MCF 10A (cell line): ENCODE data around the gene FAM222A. TPM values are rescaled to one million over a fixed set of nuclear protein-coding genes. Genes with fewer than 3 reads are reported as not detected.

Source experiments
- BruUV-seq: library from RNA; stranded (reverse); fragments of 400-500 nt; replicated peaks from 2 replicates; lab custom pipeline; 2021; lab: Mats Ljungman, UMichigan
- CTCF ChIA-PET: fragments of 300-600 bp; sonication (Branson Sonifier 250); formaldehyde crosslinking; extraction: SDS; loops from one replicate; lab custom pipeline; 2021; ENCODE audit warnings: antibody characterized with exemption, inconsistent platforms; lab: Yijun Ruan, JAX
- POLR2A ChIA-PET: fragments of 300-600, 350-650 bp; sonication (Branson Sonifier 250); formaldehyde crosslinking; extraction: SDS; loops from one replicate; lab custom pipeline; 2020; ENCODE audit warnings: antibody characterized with exemption, inconsistent platforms; lab: Yijun Ruan, JAX
- DNase-seq: peaks from one replicate; pipeline ENCODE4 v3.0.0-alpha.2; 2018; ENCODE audit not compliant: unreplicated experiment
- H3K27ac Mint-ChIP-seq: one replicate; pipeline ENCODE4 v1.8.0; 2022; ENCODE audit warnings: mild to moderate bottlenecking, low read depth, mixed read lengths; ENCODE audit not compliant: unreplicated experiment
- H3K27me3 Mint-ChIP-seq: one replicate; pipeline ENCODE4 v1.8.0; 2022; ENCODE audit warnings: mixed read lengths; ENCODE audit not compliant: insufficient read depth, unreplicated experiment
- H3K36me3 Mint-ChIP-seq: one replicate; pipeline ENCODE4 v1.8.0; 2022; ENCODE audit warnings: mild to moderate bottlenecking, moderate library complexity, mixed read lengths; ENCODE audit not compliant: insufficient read depth, unreplicated experiment
- H3K4me1 Mint-ChIP-seq: one replicate; pipeline ENCODE4 v1.8.0; 2022; ENCODE audit warnings: mixed read lengths; ENCODE audit not compliant: insufficient read depth, unreplicated experiment
- H3K4me3 Mint-ChIP-seq: one replicate; pipeline ENCODE4 v1.8.0; 2022; ENCODE audit warnings: mild to moderate bottlenecking, moderate library complexity, mixed read lengths; ENCODE audit not compliant: unreplicated experiment
- H3K9me3 Mint-ChIP-seq: one replicate; pipeline ENCODE4 v1.8.0; 2022; ENCODE audit warnings: mixed read lengths; ENCODE audit not compliant: unreplicated experiment
- CTCF ChIP-seq: fragments of 200-600 bp; IDR thresholded peaks from one replicate; pipeline ENCODE4 v1.8.0; 2022; ENCODE audit warnings: antibody characterized with exemption, mild to moderate bottlenecking; ENCODE audit not compliant: unreplicated experiment
- intact Hi-C: fragments of 100-400 bp; cut with micrococcal nuclease; formaldehyde crosslinking; loops from 2 replicates; pipeline ENCODE4 v1.14.1; 2022
- total RNA-seq: library from RNA; stranded (reverse); gene quantifications from 2 replicates; pipeline ENCODE4 v1.2.3, GENCODE V29; 2022

The FAM222A gene
- total RNA-seq, 1 experiment from 2014 or later, result 0.19 TPM

DNA sequence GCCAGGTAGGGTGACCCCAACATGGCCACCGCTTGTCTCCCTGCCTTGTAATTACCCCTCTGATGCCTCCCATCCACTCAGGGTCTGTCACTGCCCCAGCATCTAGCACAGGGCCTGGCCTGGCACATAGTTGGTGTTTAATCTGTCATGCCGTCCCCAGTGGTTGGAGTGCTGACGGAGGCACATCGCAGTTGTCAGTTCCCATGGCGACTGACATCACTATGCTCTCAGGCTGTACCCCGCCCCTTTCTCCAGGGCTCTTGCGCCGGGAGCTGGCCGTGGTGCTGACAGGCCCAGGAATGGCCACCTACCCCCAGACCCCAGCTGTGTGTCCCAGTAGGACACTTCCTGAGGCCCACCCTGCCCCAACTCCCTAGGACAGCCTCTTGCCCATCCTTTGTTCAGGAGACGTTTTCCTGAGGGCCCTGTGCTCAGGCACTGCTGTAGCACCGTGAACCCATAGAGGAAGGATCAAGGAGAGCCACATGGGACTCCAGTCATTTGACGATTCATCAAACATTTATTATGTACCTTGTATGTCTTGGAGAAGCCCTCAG is 23.0 kb downstream of the FAM222A start:
- CTCF ChIA-PET, result interaction anchor here (0.7 to 0.8 kb wide), 2 partner anchors 44 to 168 kb away, joined by 3 to 4 read pairs; no protein-coding TSS in a partner anchor
- Mint-ChIP-seq H3K36me3 (peaks cover 4% of the 10 kb centered on the region), H3K27me3 (no peaks in the 10 kb centered on the region), H3K27ac (no peak overlapping the region), H3K4me3 (no peak overlapping the region), H3K4me1 (no peaks in the 10 kb centered on the region), H3K9me3 (no peaks in the 10 kb centered on the region)
- DNase-seq, result no peak
- BruUV-seq, result no TSS peak
- POLR2A ChIA-PET, result no interaction called here
- no peak for TF ChIP-seq CTCF
- intact Hi-C loops, result no loop called here

GRCh38 chr12:109737126-109737525 is 23.5 kb downstream of the FAM222A start:
- ChIA-PET CTCF (no interaction called here), POLR2A (no interaction called here)
- TF ChIP-seq CTCF, result no peak
- Mint-ChIP-seq H3K36me3 (peaks cover 4% of the 10 kb centered on the region), H3K27ac (no peak overlapping the region), H3K4me1 (no peaks in the 10 kb centered on the region), H3K27me3 (no peaks in the 10 kb centered on the region), H3K4me3 (no peak overlapping the region), H3K9me3 (no peaks in the 10 kb centered on the region)
- no TSS peak for BruUV-seq
- no peak for DNase-seq
- intact Hi-C loops, result no loop called here

DNA sequence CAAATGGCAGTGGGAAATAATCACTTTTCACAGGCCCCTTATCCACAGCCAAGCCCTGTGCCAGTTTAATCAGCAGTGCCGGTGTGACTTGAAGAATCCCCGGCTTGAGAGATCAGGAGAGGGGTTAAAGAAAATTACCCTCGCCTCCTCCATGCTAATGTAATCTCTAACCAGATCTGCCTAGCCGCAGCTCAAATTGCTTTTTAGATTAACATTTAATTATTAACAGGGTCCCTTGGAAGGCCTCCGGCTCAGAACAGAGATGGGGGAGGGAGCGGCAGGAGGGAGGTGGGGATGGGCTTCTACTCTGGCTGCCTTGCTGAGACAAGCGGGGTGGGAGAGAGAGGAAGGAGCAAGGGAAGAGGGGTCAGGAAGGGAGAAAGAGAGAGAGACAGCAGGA is 24.0 kb downstream of the FAM222A start:
- H3K9me3 Mint-ChIP-seq, result no peaks in the 10 kb centered on the region
- ChIA-PET POLR2A (no interaction called here), CTCF (no interaction called here)
- H3K27me3 Mint-ChIP-seq, result no peaks in the 10 kb centered on the region
- no TSS peak for BruUV-seq
- no peak for DNase-seq
- H3K27ac Mint-ChIP-seq, result no peak overlapping the region
- H3K4me1 Mint-ChIP-seq, result no peaks in the 10 kb centered on the region
- no peak for TF ChIP-seq CTCF
- H3K4me3 Mint-ChIP-seq, result no peak overlapping the region
- intact Hi-C loops, result no loop called here
- H3K36me3 Mint-ChIP-seq, result peaks cover 4% of the 10 kb centered on the region

DNA sequence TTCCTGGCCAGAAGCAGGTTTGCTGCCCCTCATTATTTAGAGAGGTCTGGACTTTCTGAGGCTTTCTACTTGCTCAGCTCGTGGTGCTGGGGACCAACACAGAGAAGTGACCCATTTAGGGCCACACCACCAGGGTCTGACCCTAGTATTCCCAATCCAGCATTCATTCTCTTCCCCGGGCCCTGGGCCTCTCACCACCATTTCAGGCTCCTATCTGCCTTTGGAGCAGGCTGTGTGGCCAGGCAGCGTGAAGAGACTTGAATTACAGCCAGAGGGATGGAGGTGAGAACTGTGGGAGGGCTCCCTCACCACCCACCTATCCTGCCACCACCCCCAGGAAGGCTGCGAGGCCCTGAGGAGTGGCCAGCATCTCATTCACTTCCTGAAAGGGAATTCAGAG is 24.6 kb downstream of the FAM222A start:
- no peak for DNase-seq
- Mint-ChIP-seq H3K9me3 (no peaks in the 10 kb centered on the region), H3K27ac (no peak overlapping the region), H3K27me3 (no peaks in the 10 kb centered on the region), H3K4me1 (no peaks in the 10 kb centered on the region), H3K4me3 (no peak overlapping the region), H3K36me3 (peaks cover 4% of the 10 kb centered on the region)
- ChIA-PET POLR2A (no interaction called here), CTCF (interaction anchor here (0.6 kb wide), 2 partner anchors 9 to 154 kb away, joined by 3 to 4 read pairs; no protein-coding TSS in a partner anchor)
- no peak for TF ChIP-seq CTCF
- intact Hi-C loops, result no loop called here
- no TSS peak for BruUV-seq
